Upper lobe of left lung (tissue), 4 donors: ENCODE measurements around the gene OR2T11.
"Not testable (repeated sequence)": the region's sequence is repeated elsewhere in the genome, so short reads cannot be mapped to it uniquely, and the experiment has no call there.

ENCODE experiments used
- EP300 ChIP-seq, 4 donors: sonication (generic); formaldehyde crosslinking; IDR thresholded peaks; one replicate each; pipeline ENCODE4 v1.5.1; 2017; ENCODE audit warnings: antibody characterized with exemption in 4 of 4, control low read depth in 2 of 4
- POLR2A ChIP-seq, 4 donors: fragments of 450-650 bp; IDR thresholded peaks; one replicate each; pipeline ENCODE4 v1.5.1; 2016 to 2017; ENCODE audit warnings: antibody characterized with exemption in 4 of 4, mild to moderate bottlenecking in 2 of 4
- POLR2AphosphoS5 ChIP-seq, 2 donors: sonication (generic); formaldehyde crosslinking; IDR thresholded peaks; one replicate each; pipeline ENCODE4 v1.5.1; 2017; ENCODE audit warnings: antibody characterized with exemption in 2 of 2
- TF ChIP-seq, protein P1 (sequence below), 6 experiments: fragments of 450-650 bp in 4 of 6; fragments of 200-600 bp in 2 of 6; sonication (generic) in 2 of 6; IDR thresholded peaks; one replicate each; pipeline ENCODE4 v1.5.1; 2016 to 2019; ENCODE audit warnings: antibody characterized with exemption in 6 of 6

DNA sequence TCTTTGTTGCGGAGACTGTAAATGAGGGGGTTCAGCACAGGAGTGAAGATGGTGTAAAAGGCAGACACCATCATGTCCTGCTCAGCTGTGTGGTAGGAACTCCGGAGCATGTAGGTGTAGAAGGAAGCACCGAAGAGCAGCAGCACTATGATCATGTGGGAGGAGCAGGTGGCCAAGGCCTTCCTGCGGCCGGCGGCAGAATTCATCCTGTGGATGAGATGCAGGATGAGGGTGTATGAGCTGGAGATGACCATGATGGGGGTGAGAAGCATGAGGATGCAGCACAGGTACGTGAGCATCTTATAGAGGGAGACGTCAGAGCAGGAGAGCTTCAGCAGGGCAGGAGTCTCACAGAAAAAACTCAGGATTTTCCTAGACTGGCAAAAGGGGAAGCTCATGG is 61.0 kb downstream of the OR2T11 start:
- not testable (repeated sequence) for TF ChIP-seq POLR2A, POLR2AphosphoS5, EP300 (IDR thresholded peaks at IDR 0.05)
- TF ChIP-seq, protein P1, sequence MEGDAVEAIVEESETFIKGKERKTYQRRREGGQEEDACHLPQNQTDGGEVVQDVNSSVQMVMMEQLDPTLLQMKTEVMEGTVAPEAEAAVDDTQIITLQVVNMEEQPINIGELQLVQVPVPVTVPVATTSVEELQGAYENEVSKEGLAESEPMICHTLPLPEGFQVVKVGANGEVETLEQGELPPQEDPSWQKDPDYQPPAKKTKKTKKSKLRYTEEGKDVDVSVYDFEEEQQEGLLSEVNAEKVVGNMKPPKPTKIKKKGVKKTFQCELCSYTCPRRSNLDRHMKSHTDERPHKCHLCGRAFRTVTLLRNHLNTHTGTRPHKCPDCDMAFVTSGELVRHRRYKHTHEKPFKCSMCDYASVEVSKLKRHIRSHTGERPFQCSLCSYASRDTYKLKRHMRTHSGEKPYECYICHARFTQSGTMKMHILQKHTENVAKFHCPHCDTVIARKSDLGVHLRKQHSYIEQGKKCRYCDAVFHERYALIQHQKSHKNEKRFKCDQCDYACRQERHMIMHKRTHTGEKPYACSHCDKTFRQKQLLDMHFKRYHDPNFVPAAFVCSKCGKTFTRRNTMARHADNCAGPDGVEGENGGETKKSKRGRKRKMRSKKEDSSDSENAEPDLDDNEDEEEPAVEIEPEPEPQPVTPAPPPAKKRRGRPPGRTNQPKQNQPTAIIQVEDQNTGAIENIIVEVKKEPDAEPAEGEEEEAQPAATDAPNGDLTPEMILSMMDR (IDR thresholded peaks at IDR 0.05): not testable (repeated sequence)
